HCEC 1CT (cell line): ENCODE results near the gene NDRG3.

Experiments used
- DNase-seq: peaks from one replicate; pipeline ENCODE4 v3.0.0-alpha.2; 2017

NDRG3 gene

GRCh38 chr20:36604952-36605398, 140.9 kb downstream of the NDRG3 start:
- no peak for DNase-seq
